Kidney (tissue), 14 donors: Measurements from ENCODE around the gene GALNT11. TPM values are rescaled to one million over a fixed set of nuclear protein-coding genes. Genes with fewer than 3 reads are reported as not detected.

Source experiments
- DNase-seq, 5 donors: peaks; one replicate each; pipeline ENCODE4 v3.0.0-alpha.2; 2013 to 2020
- FAIRE-seq: peaks from 2 replicates; lab custom pipeline; 2012; peaks lifted over from hg19 to GRCh38; lab: Jason Lieb, UNC
- H3K27ac ChIP-seq, 2 donors: one replicate each; pipeline ENCODE4 v1.7.0; 2013; ENCODE audit warnings: low read depth in 2 of 2, low read length in 2 of 2, inconsistent platforms in 1 of 2
- H3K27me3 ChIP-seq: one replicate; pipeline ENCODE4 v1.7.1; 2013; ENCODE audit warnings: low read length, inconsistent platforms; ENCODE audit not compliant: control insufficient read depth, insufficient read depth
- H3K36me3 ChIP-seq, 3 donors: one replicate each; pipeline versions ENCODE4 v1.7.0 to v1.7.1; 2013; ENCODE audit warnings: low read length in 3 of 3, control low read depth in 1 of 3, inconsistent platforms in 1 of 3; ENCODE audit not compliant: insufficient read depth in 3 of 3, control insufficient read depth in 2 of 3
- H3K4me1 ChIP-seq, 3 donors: one replicate each; pipeline versions ENCODE4 v1.7.0 to v1.7.1; 2013; ENCODE audit warnings: low read length in 3 of 3, inconsistent platforms in 1 of 3, low read depth in 1 of 3; ENCODE audit not compliant: control insufficient read depth in 2 of 3, insufficient read depth in 2 of 3
- H3K4me3 ChIP-seq, 3 donors: one replicate each; pipeline versions ENCODE4 v1.7.0 to v1.8.1; 2013; ENCODE audit warnings: low read length in 3 of 3, control low read depth in 1 of 3, inconsistent platforms in 1 of 3
- H3K9ac ChIP-seq, 3 donors: one replicate each; pipeline versions ENCODE4 v1.7.0 to v1.7.1; 2013; ENCODE audit warnings: low read length in 3 of 3, control low read depth in 1 of 3, inconsistent platforms in 1 of 3
- H3K9me3 ChIP-seq, 3 donors: one replicate each; pipeline versions ENCODE4 v1.7.0 to v1.7.1; 2013; ENCODE audit warnings: low read length in 3 of 3, control low read depth in 1 of 3, inconsistent platforms in 1 of 3; ENCODE audit not compliant: control insufficient read depth in 2 of 3, insufficient read depth in 1 of 3
- intact Hi-C: fragments of 100-400 bp; cut with DNase I; formaldehyde crosslinking; loops from one replicate; pipeline ENCODE4 v1.11.1; 2022
- polyA plus RNA-seq: library from polyadenylated mRNA; stranded (reverse); fragments of 350-450 nt; fragmentation: Illumina TruSeq; extraction: RNeasy Lipid Tissue Mini Kit (QIAGEN cat#74804); gene quantifications from one replicate; pipeline ENCODE4 v1.2.3, GENCODE V29; 2014; ENCODE audit warnings: low read depth, low replicate concordance; ENCODE audit not compliant: insufficient read depth
- total RNA-seq: library from RNA; stranded (reverse); fragmentation: NEBNext Ultra II Directional; extraction: Animal tissue kit (Norgen Biotek cat#: 25700); gene quantifications from one replicate; pipeline ENCODE4 v1.2.1, GENCODE V29; 2021
- TF ChIP-seq, protein P1 (sequence below): IDR thresholded peaks from 3 replicates; pipeline ENCODE4 v1.5.1; 2012; ENCODE audit warnings: mild to moderate bottlenecking, moderate library complexity, borderline replicate concordance; ENCODE audit not compliant: insufficient read depth; ENCODE audit errors: extremely low read depth
- donor health status: control.
- donor health status: control.
- donor health status: control.
- donor health status: control.
- donor health status: control.
- donor health status: DM: yes; HTN: yes; CAD: no.
- donor health status: Normal renal cell carcinoma (clear cell type).

GALNT11 gene
- total and polyA plus RNA-seq, 2 donors from 2014 or later = 86.3 to 116 TPM

DNA sequence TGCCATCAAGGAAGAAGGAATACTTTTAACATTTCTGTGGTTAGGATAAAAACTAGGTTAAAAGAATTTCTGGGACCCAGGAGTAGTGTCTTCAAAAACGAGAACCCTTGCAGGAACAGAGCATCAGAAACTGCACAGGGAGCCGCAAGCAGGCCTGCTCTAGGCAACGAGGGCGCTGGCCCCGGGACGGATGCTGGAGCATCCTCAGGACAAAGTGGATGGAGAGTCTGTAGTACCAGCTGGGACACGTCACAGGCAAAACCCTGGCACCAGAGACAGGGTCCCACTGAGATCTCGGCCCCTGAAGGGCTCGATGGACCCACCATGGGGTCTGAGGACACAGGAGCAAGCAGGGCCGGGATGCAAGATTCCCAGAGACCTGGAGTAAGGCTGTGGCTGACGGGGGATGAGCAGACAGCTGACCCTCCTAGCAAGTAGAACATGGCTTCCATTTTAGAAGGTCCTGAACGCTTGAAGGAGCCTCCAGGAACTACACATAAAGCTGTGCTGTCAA, 106.6 kb downstream of the GALNT11 start:
- Histone ChIP-seq H3K9ac (no peak overlapping the region), H3K36me3 (peaks cover 0 to 6% (median 6%) of the 10 kb centered on the region in 3 donors), H3K27me3 (no peaks in the 10 kb centered on the region), H3K4me1 (no peaks in the 10 kb centered on the region), H3K27ac (no peak overlapping the region), H3K9me3 (no peaks in the 10 kb centered on the region), H3K4me3 (no peak overlapping the region)
- FAIRE-seq = no peak
- TF ChIP-seq, protein P1, sequence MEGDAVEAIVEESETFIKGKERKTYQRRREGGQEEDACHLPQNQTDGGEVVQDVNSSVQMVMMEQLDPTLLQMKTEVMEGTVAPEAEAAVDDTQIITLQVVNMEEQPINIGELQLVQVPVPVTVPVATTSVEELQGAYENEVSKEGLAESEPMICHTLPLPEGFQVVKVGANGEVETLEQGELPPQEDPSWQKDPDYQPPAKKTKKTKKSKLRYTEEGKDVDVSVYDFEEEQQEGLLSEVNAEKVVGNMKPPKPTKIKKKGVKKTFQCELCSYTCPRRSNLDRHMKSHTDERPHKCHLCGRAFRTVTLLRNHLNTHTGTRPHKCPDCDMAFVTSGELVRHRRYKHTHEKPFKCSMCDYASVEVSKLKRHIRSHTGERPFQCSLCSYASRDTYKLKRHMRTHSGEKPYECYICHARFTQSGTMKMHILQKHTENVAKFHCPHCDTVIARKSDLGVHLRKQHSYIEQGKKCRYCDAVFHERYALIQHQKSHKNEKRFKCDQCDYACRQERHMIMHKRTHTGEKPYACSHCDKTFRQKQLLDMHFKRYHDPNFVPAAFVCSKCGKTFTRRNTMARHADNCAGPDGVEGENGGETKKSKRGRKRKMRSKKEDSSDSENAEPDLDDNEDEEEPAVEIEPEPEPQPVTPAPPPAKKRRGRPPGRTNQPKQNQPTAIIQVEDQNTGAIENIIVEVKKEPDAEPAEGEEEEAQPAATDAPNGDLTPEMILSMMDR = no peak
- no peak for DNase-seq
- intact Hi-C loops = no loop called here

DNA sequence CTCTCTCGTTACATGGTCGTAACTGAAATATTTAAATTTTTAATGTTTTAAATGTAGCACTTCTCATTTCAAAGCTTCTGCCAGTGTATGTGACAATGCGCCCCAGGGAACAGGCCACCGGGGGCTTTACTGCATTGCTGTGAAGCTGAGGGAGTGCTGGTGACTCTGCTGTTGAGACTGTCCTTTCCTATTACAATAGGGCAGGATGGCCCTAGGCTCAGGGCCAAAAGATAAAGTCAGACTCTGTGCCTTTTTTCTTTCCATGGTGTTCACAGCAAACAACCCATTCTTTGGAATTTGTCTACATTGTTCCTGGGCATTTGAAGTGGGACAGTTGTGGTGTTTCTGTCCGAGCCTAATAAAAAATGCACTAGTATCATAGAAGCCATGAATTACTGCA, 107.3 kb downstream of the GALNT11 start:
- DNase-seq (no peak), FAIRE-seq (no peak)
- Histone ChIP-seq H3K9me3 (no peaks in the 10 kb centered on the region), H3K4me1 (no peaks in the 10 kb centered on the region), H3K9ac (no peak overlapping the region), H3K27ac (no peak overlapping the region), H3K4me3 (no peak overlapping the region), H3K27me3 (no peaks in the 10 kb centered on the region), H3K36me3 (peaks cover 2 to 7% (median 4%) of the 10 kb centered on the region in 3 donors)
- TF ChIP-seq, protein P1 = no peak
- intact Hi-C loops = no loop called here

DNA sequence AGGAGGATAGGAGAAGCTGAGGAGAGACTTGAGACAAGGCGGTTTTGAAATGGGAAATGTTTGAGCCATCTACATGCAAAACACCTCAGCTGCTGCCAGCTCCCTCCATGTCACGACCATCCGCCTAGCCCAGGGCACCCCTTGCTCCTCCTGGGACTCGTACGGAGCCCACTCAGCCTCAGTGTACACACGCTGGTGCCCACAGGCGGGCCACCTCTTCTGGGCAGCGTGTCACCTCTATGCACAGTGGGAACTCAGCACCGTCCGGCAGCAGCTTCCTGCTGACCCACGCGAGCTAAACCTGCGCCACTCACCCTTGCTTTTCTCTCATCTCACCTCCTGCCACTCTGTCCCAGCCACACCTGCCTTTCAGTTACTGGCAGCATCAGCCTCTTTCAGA, 108.3 kb downstream of the GALNT11 start:
- TF ChIP-seq, protein P1 = no peak
- intact Hi-C loops = no loop called here
- no peaks in the 10 kb centered on the region for H3K4me1 ChIP-seq
- no peak overlapping the region for H3K27ac ChIP-seq
- H3K9me3 ChIP-seq = no peaks in the 10 kb centered on the region
- no peak overlapping the region for H3K4me3 ChIP-seq
- no peaks in the 10 kb centered on the region for H3K27me3 ChIP-seq
- DNase-seq = no peak
- H3K36me3 ChIP-seq = peaks cover 7 to 17% (median 11%) of the 10 kb centered on the region in 3 donors
- FAIRE-seq = no peak
- H3K9ac ChIP-seq = no peak overlapping the region

DNA sequence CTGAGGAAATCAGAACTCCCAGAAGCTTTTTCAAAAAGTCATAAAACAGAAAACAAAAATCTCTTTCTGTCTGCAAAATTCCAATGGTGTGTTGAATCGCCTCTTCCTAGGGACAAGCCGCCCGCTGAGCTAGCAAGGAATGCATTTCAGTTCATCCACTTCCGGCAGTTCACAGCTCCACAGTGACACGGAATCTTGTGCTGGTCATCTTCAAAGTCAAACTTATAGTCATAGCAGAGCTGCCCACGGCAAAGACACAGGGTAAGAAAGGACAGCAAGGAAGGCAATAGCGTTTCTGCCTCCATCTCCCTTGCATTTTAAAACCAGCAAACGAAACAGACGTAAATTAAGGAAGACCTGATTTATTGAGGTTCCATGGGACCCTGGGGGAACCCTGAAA, 111.2 kb downstream of the GALNT11 start:
- FAIRE-seq (no peak), DNase-seq (peak in 2 of 5 donors; percentile 24 to 60)
- Histone ChIP-seq H3K4me3 (no peak overlapping the region), H3K36me3 (peaks cover 7 to 29% (median 11%) of the 10 kb centered on the region in 3 donors), H3K27me3 (no peaks in the 10 kb centered on the region), H3K27ac (no peak overlapping the region), H3K4me1 (no peaks in the 10 kb centered on the region), H3K9ac (no peak overlapping the region), H3K9me3 (no peaks in the 10 kb centered on the region)
- intact Hi-C loops = no loop called here
- TF ChIP-seq, protein P1 = no peak
